DOHH2 (cell line): ENCODE measurements around the gene DOCK9.

Experiments used
- EZH2phosphoT487 ChIP-seq: fragments of 200-600 bp; sonication (generic); IDR thresholded peaks from 2 replicates; pipeline ENCODE4 v1.6.1; 2017; ENCODE audit warnings: borderline replicate concordance, mild to moderate bottlenecking, antibody characterized with exemption, low read length, moderate library complexity, mixed read lengths
- TF ChIP-seq, protein P1 (sequence below): fragments of 200-600 bp; sonication (generic); IDR thresholded peaks from one replicate; pipeline ENCODE4 v1.5.1; 2014; ENCODE audit warnings: antibody characterized with exemption, mild to moderate bottlenecking, low read depth, low read length; ENCODE audit not compliant: poor library complexity, severe bottlenecking

DNA sequence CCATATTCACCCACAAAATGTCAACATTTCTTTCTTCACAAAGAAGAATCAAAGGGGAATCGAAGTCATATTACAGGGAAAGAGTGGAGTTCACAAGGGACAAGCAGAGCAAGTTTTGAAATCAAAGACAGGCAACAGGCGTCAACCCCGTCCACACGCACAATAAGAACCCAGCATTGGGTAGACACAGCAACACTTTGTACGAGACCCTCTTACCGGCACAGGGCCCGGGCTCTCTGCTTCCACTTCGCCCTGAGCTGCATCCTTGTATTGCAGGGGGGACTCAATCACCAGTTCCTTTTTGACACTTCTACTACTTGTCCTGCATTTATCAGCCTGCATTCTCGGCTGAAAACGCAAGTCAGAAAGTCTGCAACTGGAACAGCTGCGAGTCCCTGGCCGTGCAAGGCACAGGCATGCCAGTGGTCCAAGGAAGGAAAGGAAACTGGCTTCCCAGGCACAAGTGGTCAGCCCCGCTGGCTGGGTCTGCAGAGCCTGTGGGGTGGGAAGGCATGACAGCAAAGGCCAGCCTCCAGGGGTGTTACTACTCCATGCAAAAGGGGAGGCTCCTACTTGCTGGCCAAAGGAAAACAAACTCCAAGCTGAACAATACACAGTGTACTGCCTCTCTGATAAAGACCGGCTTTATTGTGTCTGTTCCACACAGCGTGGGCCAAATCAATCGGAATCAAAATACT, at the start of gene DOCK9:
- TF ChIP-seq, protein P1, sequence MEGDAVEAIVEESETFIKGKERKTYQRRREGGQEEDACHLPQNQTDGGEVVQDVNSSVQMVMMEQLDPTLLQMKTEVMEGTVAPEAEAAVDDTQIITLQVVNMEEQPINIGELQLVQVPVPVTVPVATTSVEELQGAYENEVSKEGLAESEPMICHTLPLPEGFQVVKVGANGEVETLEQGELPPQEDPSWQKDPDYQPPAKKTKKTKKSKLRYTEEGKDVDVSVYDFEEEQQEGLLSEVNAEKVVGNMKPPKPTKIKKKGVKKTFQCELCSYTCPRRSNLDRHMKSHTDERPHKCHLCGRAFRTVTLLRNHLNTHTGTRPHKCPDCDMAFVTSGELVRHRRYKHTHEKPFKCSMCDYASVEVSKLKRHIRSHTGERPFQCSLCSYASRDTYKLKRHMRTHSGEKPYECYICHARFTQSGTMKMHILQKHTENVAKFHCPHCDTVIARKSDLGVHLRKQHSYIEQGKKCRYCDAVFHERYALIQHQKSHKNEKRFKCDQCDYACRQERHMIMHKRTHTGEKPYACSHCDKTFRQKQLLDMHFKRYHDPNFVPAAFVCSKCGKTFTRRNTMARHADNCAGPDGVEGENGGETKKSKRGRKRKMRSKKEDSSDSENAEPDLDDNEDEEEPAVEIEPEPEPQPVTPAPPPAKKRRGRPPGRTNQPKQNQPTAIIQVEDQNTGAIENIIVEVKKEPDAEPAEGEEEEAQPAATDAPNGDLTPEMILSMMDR: no peak
- no peak for TF ChIP-seq EZH2phosphoT487
